Fibroblast of lung (primary cell): ENCODE results near the gene ADGRG3. TPM values are rescaled to one million over a fixed set of nuclear protein-coding genes. Genes with fewer than 3 reads are reported as not detected.

Experiments used
- DNase-seq, 2 donors: peaks; one replicate each; pipeline versions ENCODE4 v3.0.0 to v3.0.0-alpha.2; 2010; ENCODE audit warnings: low read depth in 2 of 2
- H2AFZ ChIP-seq: 2 replicates; pipeline ENCODE4 v1.5.1; 2012; ENCODE audit warnings: low read length, control low read depth, inconsistent platforms
- H3K27ac ChIP-seq: 2 replicates; pipeline ENCODE4 v1.5.1; 2011; ENCODE audit warnings: low read length, control low read depth; ENCODE audit not compliant: insufficient read depth
- H3K27me3 ChIP-seq: 2 replicates; pipeline ENCODE4 v1.5.1; 2011; ENCODE audit warnings: mild to moderate bottlenecking, low read length; ENCODE audit not compliant: control insufficient read depth, insufficient read depth
- H3K36me3 ChIP-seq: 2 replicates; pipeline ENCODE4 v1.5.1; 2011; ENCODE audit warnings: low read length; ENCODE audit not compliant: control insufficient read depth, insufficient read depth
- H3K4me1 ChIP-seq: 2 replicates; pipeline ENCODE4 v1.5.1; 2011; ENCODE audit warnings: low read length; ENCODE audit not compliant: control insufficient read depth, insufficient read depth; ENCODE audit errors: extremely low read depth
- H3K4me2 ChIP-seq: 2 replicates; pipeline ENCODE4 v1.5.1; 2011; ENCODE audit warnings: low read length, control low read depth; ENCODE audit not compliant: insufficient read depth; ENCODE audit errors: extremely low read depth
- H3K4me3 ChIP-seq, 4 experiments: fragments of 200-600 bp in 1 of 4; sonication (generic) in 1 of 4; replicated peaks in 1 of 4; 2 replicates each; pipeline ENCODE4 v1.5.1; 2011 to 2016; ENCODE audit warnings: low read length in 4 of 4, low read depth in 3 of 4, mild to moderate bottlenecking in 3 of 4, control low read depth in 2 of 4, inconsistent platforms in 1 of 4, mixed read lengths in 1 of 4; ENCODE audit not compliant: insufficient read depth in 1 of 4; ENCODE audit errors: control extremely low read depth in 1 of 4
- H3K79me2 ChIP-seq: 2 replicates; pipeline ENCODE4 v1.5.1; 2012; ENCODE audit warnings: mild to moderate bottlenecking, low read length, inconsistent platforms; ENCODE audit not compliant: control insufficient read depth, insufficient read depth
- H3K9ac ChIP-seq: 2 replicates; pipeline ENCODE4 v1.5.1; 2011; ENCODE audit warnings: mild to moderate bottlenecking, low read length, control low read depth; ENCODE audit not compliant: insufficient read depth
- H3K9me3 ChIP-seq: 2 replicates; pipeline ENCODE4 v1.5.1; 2012; ENCODE audit warnings: low read depth, low read length; ENCODE audit not compliant: control insufficient read depth, insufficient read depth
- H4K20me1 ChIP-seq: 2 replicates; pipeline ENCODE4 v1.5.1; 2011; ENCODE audit warnings: low read length; ENCODE audit not compliant: control insufficient read depth, insufficient read depth; ENCODE audit errors: extremely low read depth
- EZH2 ChIP-seq: IDR thresholded peaks from 2 replicates; pipeline ENCODE4 v1.5.1; 2012; ENCODE audit warnings: low read length, control low read depth, mild to moderate bottlenecking; ENCODE audit errors: missing control alignments
- polyA minus RNA-seq: library from RNA; depleted of rRNA, polyadenylated mRNA; stranded (reverse); fragments of >200 nt; gene quantifications from 2 replicates; pipeline ENCODE4 v1.2.3, GENCODE V29; 2011; ENCODE audit warnings: low replicate concordance
- polyA plus RNA-seq, 2 donors: library from polyadenylated mRNA; depleted of rRNA in 1 of 2; stranded (reverse) in 1 of 2; unstranded in 1 of 2; fragments of >200 nt; gene quantifications; 2 replicates each; pipeline ENCODE4 v1.2.1, GENCODE V29; 2011 to 2012; ENCODE audit warnings: missing spikeins in 1 of 2
- total RNA-seq: library from RNA; depleted of rRNA; stranded (reverse); fragments of >200 nt; gene quantifications from 2 replicates; pipeline ENCODE4 v1.2.1, GENCODE V29; 2014
- TF ChIP-seq, protein P1 (sequence below), 2 donors: IDR thresholded peaks in 1 of 2; conservative IDR thresholded peaks in 1 of 2; 1 replicate in 1 of 2; 2 replicates in 1 of 2; pipeline ENCODE4 v1.5.1; 2011 to 2012; ENCODE audit warnings: low read length in 2 of 2, control low read depth in 1 of 2, inconsistent platforms in 1 of 2, low read depth in 1 of 2, mild to moderate bottlenecking in 1 of 2

Gene ADGRG3, protein sequence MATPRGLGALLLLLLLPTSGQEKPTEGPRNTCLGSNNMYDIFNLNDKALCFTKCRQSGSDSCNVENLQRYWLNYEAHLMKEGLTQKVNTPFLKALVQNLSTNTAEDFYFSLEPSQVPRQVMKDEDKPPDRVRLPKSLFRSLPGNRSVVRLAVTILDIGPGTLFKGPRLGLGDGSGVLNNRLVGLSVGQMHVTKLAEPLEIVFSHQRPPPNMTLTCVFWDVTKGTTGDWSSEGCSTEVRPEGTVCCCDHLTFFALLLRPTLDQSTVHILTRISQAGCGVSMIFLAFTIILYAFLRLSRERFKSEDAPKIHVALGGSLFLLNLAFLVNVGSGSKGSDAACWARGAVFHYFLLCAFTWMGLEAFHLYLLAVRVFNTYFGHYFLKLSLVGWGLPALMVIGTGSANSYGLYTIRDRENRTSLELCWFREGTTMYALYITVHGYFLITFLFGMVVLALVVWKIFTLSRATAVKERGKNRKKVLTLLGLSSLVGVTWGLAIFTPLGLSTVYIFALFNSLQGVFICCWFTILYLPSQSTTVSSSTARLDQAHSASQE
- not detected in 2 replicates for total RNA-seq
- not detected in 2 replicates for polyA plus RNA-seq
- not detected in 2 replicates for polyA plus RNA-seq (2012)
- not detected in 2 replicates for polyA minus RNA-seq

DNA sequence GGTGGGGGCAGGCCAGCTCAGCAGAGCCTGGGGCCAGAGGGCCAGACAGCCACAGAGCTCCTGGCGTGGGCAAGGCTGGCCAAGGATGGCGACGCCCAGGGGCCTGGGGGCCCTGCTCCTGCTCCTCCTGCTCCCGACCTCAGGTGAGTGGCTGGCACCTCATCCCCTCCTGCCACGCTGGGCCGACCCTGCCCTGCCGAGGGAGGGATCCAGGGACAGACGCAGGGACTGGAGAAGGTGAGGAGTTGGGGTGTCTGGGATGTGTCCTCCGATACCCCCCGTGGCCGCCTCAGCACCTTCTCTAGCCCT lies at the start of gene ADGRG3:
TSS of gene ADGRG3 (plus strand) at position 44 of the 309 bp plus-strand sequence. CDS start at position 86, 42 bp downstream.
- H3K9me3 ChIP-seq = no peaks in the 10 kb centered on the region
- no peaks in the 10 kb centered on the region for H4K20me1 ChIP-seq
- no peaks in the 10 kb centered on the region for H3K36me3 ChIP-seq
- no peak for DNase-seq
- H3K4me2 ChIP-seq = no peak within 1 kb of the TSS
- no peak within 1 kb of the TSS for H2AFZ ChIP-seq
- no peak within 1 kb of the TSS for H3K9ac ChIP-seq
- H3K27me3 ChIP-seq = peaks cover 7% of the 10 kb centered on the region
- H3K79me2 ChIP-seq = no peaks in the 10 kb centered on the region
- H3K27ac ChIP-seq = no peak within 1 kb of the TSS
- H3K4me1 ChIP-seq = no peaks in the 10 kb centered on the region
- TF ChIP-seq EZH2 = no peak
- TF ChIP-seq, protein P1, sequence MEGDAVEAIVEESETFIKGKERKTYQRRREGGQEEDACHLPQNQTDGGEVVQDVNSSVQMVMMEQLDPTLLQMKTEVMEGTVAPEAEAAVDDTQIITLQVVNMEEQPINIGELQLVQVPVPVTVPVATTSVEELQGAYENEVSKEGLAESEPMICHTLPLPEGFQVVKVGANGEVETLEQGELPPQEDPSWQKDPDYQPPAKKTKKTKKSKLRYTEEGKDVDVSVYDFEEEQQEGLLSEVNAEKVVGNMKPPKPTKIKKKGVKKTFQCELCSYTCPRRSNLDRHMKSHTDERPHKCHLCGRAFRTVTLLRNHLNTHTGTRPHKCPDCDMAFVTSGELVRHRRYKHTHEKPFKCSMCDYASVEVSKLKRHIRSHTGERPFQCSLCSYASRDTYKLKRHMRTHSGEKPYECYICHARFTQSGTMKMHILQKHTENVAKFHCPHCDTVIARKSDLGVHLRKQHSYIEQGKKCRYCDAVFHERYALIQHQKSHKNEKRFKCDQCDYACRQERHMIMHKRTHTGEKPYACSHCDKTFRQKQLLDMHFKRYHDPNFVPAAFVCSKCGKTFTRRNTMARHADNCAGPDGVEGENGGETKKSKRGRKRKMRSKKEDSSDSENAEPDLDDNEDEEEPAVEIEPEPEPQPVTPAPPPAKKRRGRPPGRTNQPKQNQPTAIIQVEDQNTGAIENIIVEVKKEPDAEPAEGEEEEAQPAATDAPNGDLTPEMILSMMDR (conservative IDR thresholded peaks at IDR 0.05 in 1 of 2, IDR thresholded peaks at IDR 0.05 in 1 of 2; ENCODE audit: low read depth in 1 of 2, low read length in 2 of 2) = no peak
- H3K4me3 ChIP-seq = no peak within 1 kb of the TSS

DNA sequence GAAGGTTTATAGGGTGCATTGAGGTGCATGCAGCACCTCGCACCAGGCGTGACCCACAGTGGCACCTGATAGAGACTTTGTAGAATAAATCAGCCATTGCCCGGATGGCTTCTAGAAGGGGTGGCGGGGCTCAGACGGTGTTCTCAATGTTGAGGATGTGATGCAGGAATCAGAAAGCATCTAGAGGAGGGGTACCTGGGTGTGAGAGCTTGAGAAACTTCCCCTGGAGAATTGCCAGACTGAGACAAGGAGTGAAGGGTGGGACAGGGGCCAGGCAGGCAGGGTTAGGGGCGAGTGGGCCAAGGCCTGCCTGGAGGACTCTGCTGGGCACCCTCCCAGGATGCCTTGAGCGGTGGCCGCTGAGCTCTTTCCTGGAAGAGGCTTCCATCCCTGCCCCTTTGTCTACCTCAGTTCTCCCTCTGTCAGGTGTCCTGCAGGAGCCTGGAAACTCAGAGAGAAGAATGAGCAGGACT lies 48.9 kb upstream of the ADGRG3 start:
- Histone ChIP-seq H3K4me2 (no peak overlapping the region), H3K27ac (no peak overlapping the region), H2AFZ (no peak overlapping the region), H3K4me3 (no peak overlapping the region), H4K20me1 (no peaks in the 10 kb centered on the region), H3K27me3 (no peaks in the 10 kb centered on the region), H3K9ac (no peak overlapping the region), H3K4me1 (no peaks in the 10 kb centered on the region), H3K9me3 (no peaks in the 10 kb centered on the region), H3K36me3 (no peaks in the 10 kb centered on the region), H3K79me2 (no peaks in the 10 kb centered on the region)
- no peak for TF ChIP-seq EZH2
- TF ChIP-seq, protein P1 (conservative IDR thresholded peaks at IDR 0.05 in 1 of 2, IDR thresholded peaks at IDR 0.05 in 1 of 2; ENCODE audit: low read depth in 1 of 2, low read length in 2 of 2) = no peak
- DNase-seq = no peak

DNA sequence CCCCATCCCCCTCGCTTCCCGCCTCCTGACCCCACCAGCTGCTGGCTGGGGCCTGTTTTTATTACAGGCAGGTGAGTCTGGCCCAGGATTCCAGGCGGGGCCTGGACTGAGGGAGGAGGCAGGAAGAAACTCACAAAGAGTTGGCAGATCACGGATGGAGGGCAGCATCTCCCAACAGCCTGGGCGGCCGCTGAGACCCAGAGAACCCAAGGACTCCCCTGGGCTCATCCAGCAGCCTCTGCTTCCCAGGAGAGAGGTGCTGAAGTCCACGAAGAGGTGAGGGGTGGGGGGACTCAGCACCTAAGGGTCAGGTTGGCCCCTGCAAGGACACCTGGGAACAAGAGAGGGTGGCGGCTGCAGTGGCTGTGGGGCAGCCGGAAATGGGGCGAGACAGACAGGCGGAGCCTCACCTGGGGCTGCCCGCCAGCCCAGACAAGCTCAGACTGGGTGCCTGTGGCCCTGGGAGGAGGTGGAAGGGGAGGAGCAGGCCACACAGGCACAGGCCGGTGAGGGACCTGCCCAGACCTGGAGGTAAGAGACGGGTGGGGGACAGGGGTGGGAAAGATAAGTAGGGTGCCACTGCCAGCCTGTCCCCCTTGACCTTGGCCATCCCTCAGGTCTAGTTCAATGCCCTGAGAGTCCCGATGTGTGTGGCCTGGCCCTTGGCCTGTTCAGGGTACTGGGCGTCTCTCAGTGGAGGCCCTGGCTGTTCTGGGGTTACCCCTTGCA lies 48.3 kb upstream of the ADGRG3 start:
- Histone ChIP-seq H3K27ac (no peak overlapping the region), H3K79me2 (no peaks in the 10 kb centered on the region), H3K27me3 (no peaks in the 10 kb centered on the region), H2AFZ (no peak overlapping the region), H3K4me2 (no peak overlapping the region), H3K4me1 (peaks cover 3% of the 10 kb centered on the region), H3K36me3 (no peaks in the 10 kb centered on the region), H3K4me3 (no peak overlapping the region), H4K20me1 (no peaks in the 10 kb centered on the region), H3K9ac (no peak overlapping the region), H3K9me3 (no peaks in the 10 kb centered on the region)
- no peak for DNase-seq
- TF ChIP-seq EZH2 = no peak
- TF ChIP-seq, protein P1 (conservative IDR thresholded peaks at IDR 0.05 in 1 of 2, IDR thresholded peaks at IDR 0.05 in 1 of 2; ENCODE audit: low read depth in 1 of 2, low read length in 2 of 2) = no peak
